Common myeloid progenitor, CD34-positive (primary cell): ENCODE data around the gene MAB21L1. TPM values are rescaled to one million over a fixed set of nuclear protein-coding genes. Genes with fewer than 3 reads are reported as not detected.
A peak's percentile ranks its signal among the peaks of the same experiment; 100 is the strongest.

ENCODE experiments used
- CTCF ChIA-PET: fragments of 350-600 bp; sonication (Branson Sonifier 250); formaldehyde crosslinking; loops from one replicate; lab custom pipeline; 2021; ENCODE audit warnings: antibody characterized with exemption; lab: Charles Lee
- POLR2A ChIA-PET: fragments of 350-600 bp; sonication (Branson Sonifier 250); formaldehyde crosslinking; loops from one replicate; lab custom pipeline; 2021; ENCODE audit warnings: antibody characterized with exemption; lab: Charles Lee
- DNase-seq, 3 donors: peaks; one replicate each; pipeline versions ENCODE4 v3.0.0 to v3.0.0-alpha.2; 2013
- H3K27ac ChIP-seq, 2 experiments: 1 replicate in 1 of 2; 2 replicates in 1 of 2; pipeline ENCODE4 v1.7.0; 2013; ENCODE audit warnings: inconsistent platforms in 2 of 2, low read length in 2 of 2, mild to moderate bottlenecking in 2 of 2, low read depth in 1 of 2, moderate library complexity in 1 of 2; ENCODE audit not compliant: severe bottlenecking in 2 of 2, insufficient read depth in 1 of 2, poor library complexity in 1 of 2
- H3K27me3 ChIP-seq, 5 experiments: replicated peaks in 2 of 5; 1 replicate in 3 of 5; 2 replicates in 2 of 5; pipeline versions ENCODE4 v1.6.1 to v1.7.0; 2013; ENCODE audit warnings: low read length in 4 of 5, mild to moderate bottlenecking in 2 of 5, moderate library complexity in 2 of 5, inconsistent platforms in 1 of 5; ENCODE audit not compliant: insufficient read depth in 5 of 5, control insufficient read depth in 4 of 5
- H3K36me3 ChIP-seq, 4 experiments: 1 replicate in 2 of 4; 2 replicates in 2 of 4; pipeline versions ENCODE4 v1.6.1 to v1.7.0; 2013; ENCODE audit warnings: low read length in 3 of 4, control low read depth in 1 of 4, mild to moderate bottlenecking in 1 of 4; ENCODE audit not compliant: control insufficient read depth in 4 of 4, insufficient read depth in 4 of 4
- H3K4me1 ChIP-seq, 4 experiments: 1 replicate in 3 of 4; 2 replicates in 1 of 4; pipeline versions ENCODE4 v1.6.1 to v1.7.1; 2013; ENCODE audit warnings: low read length in 3 of 4, mild to moderate bottlenecking in 3 of 4, control low read depth in 1 of 4, inconsistent platforms in 1 of 4, moderate library complexity in 1 of 4; ENCODE audit not compliant: control insufficient read depth in 4 of 4, insufficient read depth in 4 of 4; ENCODE audit errors: control extremely low read depth in 1 of 4
- H3K4me3 ChIP-seq, 7 experiments: 1 replicate in 4 of 7; 2 replicates in 3 of 7; pipeline versions ENCODE4 v1.5.1 to v1.7.0; 2013; ENCODE audit warnings: mild to moderate bottlenecking in 7 of 7, low read length in 6 of 7, moderate library complexity in 6 of 7, inconsistent platforms in 2 of 7, low read depth in 2 of 7, control low read depth in 1 of 7; ENCODE audit not compliant: insufficient read depth in 4 of 7, control insufficient read depth in 1 of 7; ENCODE audit errors: extremely low read depth in 1 of 7
- H3K9me3 ChIP-seq, 5 experiments: 1 replicate in 4 of 5; 2 replicates in 1 of 5; pipeline versions ENCODE4 v1.6.1 to v1.7.1; 2013; ENCODE audit warnings: low read length in 4 of 5, mild to moderate bottlenecking in 2 of 5, inconsistent platforms in 1 of 5, low read depth in 1 of 5, moderate library complexity in 1 of 5; ENCODE audit not compliant: control insufficient read depth in 4 of 5, insufficient read depth in 2 of 5; ENCODE audit errors: control extremely low read depth in 1 of 5
- WGBS: methylation state at CpG from one replicate; pipeline ENCODE4 v1.1.5; 2013; ENCODE audit not compliant: insufficient coverage; 5-methylcytosine and 5-hydroxymethylcytosine counted together
- polyA plus RNA-seq: library from polyadenylated mRNA; unstranded; fragments of 120-200 nt; gene quantifications from one replicate; pipeline ENCODE4 v1.2.1, GENCODE V29; 2013

The MAB21L1 gene
- 0.04 TPM for polyA plus RNA-seq

DNA sequence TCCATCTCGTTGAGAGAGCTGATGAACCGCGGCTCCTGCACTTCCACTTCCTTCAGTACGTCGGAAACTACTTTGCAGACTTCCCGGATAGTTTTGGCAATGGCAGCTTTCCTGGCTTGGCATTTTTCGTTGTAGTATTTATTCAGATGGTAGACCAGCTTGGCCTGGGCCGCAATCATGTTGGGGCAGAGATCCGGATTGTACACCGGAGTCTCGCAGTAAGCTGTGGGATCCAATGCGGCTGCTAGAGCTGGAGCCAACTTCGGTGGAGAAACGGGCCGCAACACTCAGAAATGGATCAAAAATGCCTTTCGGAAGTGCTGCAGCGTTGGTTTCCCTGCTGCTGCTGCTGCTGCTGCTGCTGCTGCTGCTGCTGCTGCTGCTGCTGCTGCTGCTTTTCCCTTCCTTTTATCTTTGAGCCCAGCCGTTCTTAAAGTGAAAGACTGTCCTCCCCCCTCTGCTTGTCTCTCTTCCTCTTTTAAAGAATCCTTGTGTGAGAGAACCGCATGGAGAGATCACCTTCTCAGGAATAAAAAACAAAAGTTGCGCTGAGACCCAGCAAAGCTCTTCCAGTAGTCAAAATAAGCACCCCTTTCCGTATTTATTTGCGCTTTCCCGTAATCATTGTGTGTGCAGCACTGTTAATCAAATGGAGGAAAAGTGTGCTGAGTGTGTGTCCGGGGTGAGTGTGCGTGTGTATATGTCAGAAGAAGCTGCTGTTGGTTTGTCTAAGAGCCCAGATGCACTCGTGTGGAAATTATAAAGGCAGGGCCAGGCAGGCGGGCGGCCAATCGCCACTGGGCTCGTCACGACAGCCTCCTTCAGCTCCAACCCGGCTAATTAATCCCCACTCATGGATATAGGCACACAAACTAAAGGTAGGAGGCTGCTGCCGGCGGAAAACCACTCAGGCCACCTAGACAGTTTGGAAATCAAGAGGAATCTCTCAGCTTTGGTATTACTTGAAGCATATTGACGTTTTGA lies at the start of gene MAB21L1:
MAB21L1 (minus strand) TSS at position 730 of the 984 bp plus-strand sequence; CDS start at position 179, 551 bp downstream.
- 9% methylated on average over 28 of the region's 35 CpGs for WGBS
- Histone ChIP-seq H3K4me3 (peak within 1 kb of the TSS in 6 of 7 experiments; percentile 27 to 67 (median 56)), H3K4me1 (peaks cover 3 to 33% (median 22%) of the 10 kb centered on the region in 4 experiments), H3K27me3 (peaks cover 37 to 97% (median 64%) of the 10 kb centered on the region in 5 experiments), H3K36me3 (no peaks in the 10 kb centered on the region), H3K27ac (no peak within 1 kb of the TSS), H3K9me3 (peaks cover 0 to 8% (median 4%) of the 10 kb centered on the region in 5 experiments)
- peak; percentile 58 to 88 (median 85) for DNase-seq
- POLR2A ChIA-PET: interaction anchor here (0.7 kb wide), 1 partner anchor 274 kb away, joined by 3 read pairs; no protein-coding TSS in a partner anchor
- CTCF ChIA-PET: interaction anchor here (1.3 kb wide), 1 partner anchor 13 kb away, joined by 3 read pairs; no protein-coding TSS in a partner anchor

DNA sequence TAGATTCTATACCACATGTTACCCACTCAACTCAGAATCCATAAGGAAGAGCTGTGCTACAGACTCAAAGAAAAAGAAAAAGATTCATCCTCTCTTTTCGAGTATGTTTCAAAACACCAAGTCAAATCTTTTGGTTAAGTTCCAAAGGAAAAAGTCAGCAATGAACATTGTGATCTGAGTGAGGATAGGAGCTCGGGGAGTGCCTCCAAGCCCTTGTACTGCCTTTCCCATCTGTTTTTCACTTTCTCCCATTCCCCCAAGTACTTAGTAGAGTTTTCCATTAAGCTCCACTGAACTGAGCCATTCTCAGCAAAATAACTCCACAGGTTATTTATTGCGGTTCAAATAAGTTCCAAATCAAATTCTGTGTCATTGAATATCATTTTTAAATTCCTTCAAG lies 47.7 kb upstream of the MAB21L1 start:
- Histone ChIP-seq H3K27ac (no peak overlapping the region), H3K36me3 (no peaks in the 10 kb centered on the region), H3K27me3 (no peaks in the 10 kb centered on the region), H3K9me3 (peaks cover 0 to 3% (median 0%) of the 10 kb centered on the region in 5 experiments), H3K4me3 (no peak overlapping the region), H3K4me1 (no peaks in the 10 kb centered on the region)
- DNase-seq: no peak
- WGBS: 100% methylated on average over 1 of the region's 3 CpGs
- ChIA-PET POLR2A (no interaction called here), CTCF (no interaction called here)

DNA sequence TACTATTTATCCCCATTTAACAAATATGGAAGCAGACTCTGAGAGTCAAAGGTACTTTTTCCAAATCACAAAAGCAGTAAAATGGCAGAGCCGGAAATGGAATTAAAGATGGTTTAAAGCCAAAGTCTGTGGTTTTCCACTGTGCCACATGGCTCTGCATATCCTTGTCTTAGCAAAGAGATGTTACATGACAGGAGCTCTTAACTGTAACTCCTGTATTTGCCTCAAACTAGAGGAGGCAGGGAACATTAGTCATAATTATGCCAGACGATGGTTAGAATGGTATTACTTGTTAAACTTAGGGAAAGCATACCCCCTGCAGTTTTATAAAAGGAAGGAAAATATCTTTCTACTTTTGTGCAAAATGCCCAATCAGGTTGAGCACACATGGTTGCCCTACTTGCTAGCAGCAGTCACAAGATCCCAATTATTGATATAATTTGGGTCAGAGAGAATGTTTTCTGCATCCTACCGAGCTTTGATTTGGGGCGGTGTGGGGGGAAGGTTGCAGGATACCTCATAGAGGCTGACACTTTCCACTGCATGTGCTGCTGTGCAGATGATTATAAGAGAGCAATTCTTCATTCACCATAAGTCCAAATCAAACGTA lies 42.0 kb upstream of the MAB21L1 start:
- WGBS: 97% methylated on average over 5 of the region's 5 CpGs
- no peaks in the 10 kb centered on the region for H3K4me1 ChIP-seq
- no peaks in the 10 kb centered on the region for H3K36me3 ChIP-seq
- ChIA-PET POLR2A (no interaction called here), CTCF (interaction anchor here (1.2 kb wide), 1 partner anchor 26 kb away, joined by 3 read pairs; no protein-coding TSS in a partner anchor)
- H3K9me3 ChIP-seq: peaks cover 0 to 3% (median 0%) of the 10 kb centered on the region in 5 experiments
- H3K27me3 ChIP-seq: no peaks in the 10 kb centered on the region
- no peak for DNase-seq
- H3K4me3 ChIP-seq: no peak overlapping the region
- no peak overlapping the region for H3K27ac ChIP-seq

DNA sequence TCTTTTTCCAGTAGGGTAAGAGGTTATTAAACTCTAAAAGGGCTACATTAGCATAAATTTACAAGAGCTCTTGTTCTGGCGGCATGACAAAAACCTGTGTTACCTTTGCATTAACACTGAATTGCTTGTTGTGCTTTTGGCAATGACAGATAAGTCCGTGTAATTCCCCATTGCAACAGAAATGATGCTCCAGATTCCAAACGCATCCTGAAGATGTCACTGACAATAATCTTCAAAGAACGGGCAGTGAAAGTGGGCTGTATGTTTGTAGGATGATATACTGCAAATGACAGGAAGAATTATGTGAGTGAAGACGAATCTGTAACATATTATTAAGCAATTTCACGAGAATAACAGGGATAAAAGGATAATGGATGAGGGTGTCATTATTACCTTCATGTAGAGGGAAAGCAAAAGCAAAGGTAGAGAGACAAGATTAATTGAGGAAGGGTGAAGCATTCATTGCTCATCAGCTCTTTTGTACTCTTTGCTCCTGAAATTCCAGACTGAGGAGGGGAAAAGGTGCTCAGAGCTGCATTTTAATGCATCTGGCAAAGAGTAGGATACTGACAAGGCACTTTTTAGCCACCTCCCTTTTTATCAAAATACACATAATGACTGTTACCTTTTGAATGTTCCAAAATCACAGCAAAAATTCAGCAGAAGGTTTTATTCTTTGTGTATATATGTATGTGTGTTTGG lies 38.5 kb upstream of the MAB21L1 start:
- ChIA-PET CTCF (no interaction called here), POLR2A (no interaction called here)
- Histone ChIP-seq H3K36me3 (no peaks in the 10 kb centered on the region), H3K4me3 (no peak overlapping the region), H3K27ac (no peak overlapping the region), H3K9me3 (no peaks in the 10 kb centered on the region), H3K27me3 (no peaks in the 10 kb centered on the region), H3K4me1 (peaks cover 0 to 8% (median 2%) of the 10 kb centered on the region in 4 experiments)
- WGBS: 100% methylated on average over 6 of the region's 6 CpGs
- no peak for DNase-seq

DNA sequence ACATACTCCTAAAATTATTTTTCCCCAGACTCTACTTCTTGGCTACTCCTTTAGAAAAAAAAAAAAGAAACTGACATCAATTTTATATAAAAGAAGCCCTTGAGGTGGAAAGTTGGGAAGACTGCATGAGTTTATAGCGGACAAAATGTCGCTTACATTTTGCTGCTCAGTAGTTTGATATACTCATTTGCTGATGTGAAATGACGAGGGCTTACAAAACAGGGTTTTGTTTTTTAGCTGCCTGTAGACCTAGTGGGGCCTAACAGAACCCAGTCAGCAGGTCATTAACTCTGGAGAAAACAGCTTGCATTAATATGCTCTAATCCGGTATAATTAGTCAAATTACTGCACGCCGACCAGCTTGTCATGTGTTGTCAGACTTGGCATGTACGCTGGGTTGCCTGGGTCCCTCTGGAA lies 37.6 kb upstream of the MAB21L1 start:
- H3K4me1 ChIP-seq: peaks cover 0 to 8% (median 4%) of the 10 kb centered on the region in 4 experiments
- no peak for DNase-seq
- ChIA-PET CTCF (interaction anchor here (1.0 kb wide), 1 partner anchor 24 kb away, joined by 3 read pairs; no protein-coding TSS in a partner anchor), POLR2A (no interaction called here)
- 100% methylated on average over 7 of the region's 7 CpGs for WGBS
- H3K27ac ChIP-seq: no peak overlapping the region
- no peaks in the 10 kb centered on the region for H3K9me3 ChIP-seq
- H3K36me3 ChIP-seq: no peaks in the 10 kb centered on the region
- no peaks in the 10 kb centered on the region for H3K27me3 ChIP-seq
- H3K4me3 ChIP-seq: no peak overlapping the region

DNA sequence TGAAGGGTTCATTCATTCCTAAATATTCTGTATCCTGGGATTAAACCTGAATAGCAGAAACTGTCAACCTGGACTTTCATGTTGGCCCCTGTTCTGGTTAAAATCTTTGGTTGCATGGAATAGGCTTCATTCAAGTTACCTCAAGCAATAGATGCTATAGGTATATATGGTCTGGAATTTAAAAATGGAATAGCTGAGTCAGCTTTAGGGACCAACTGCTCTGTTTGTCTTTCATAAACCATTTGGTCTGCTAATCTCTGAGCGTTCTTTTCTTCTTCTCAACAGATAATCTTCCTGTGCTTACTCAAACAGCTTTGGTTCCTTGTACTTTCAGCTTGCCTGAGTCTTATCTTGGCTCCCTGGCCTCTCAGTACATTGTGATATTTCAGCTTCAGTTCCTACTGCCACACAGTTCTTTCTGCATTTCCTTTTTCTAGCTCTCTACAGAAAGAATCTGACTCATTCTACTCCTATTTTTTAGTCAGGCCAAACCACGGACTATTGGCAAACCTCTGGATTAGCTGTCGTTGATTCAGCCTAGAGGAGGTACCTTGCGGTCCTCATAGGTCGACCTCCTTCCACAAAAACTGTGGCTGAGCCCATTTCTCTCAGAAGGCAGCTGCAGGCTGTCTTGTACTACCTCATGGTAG lies 35.9 kb upstream of the MAB21L1 start:
- Histone ChIP-seq H3K9me3 (no peaks in the 10 kb centered on the region), H3K36me3 (no peaks in the 10 kb centered on the region), H3K27me3 (no peaks in the 10 kb centered on the region), H3K4me1 (peaks cover 0 to 10% (median 4%) of the 10 kb centered on the region in 4 experiments), H3K27ac (no peak overlapping the region), H3K4me3 (peak overlapping the region in 1 of 7 experiments; percentile 3)
- peak; percentile 27 to 84 (median 78) for DNase-seq
- 0% methylated on average over 5 of the region's 5 CpGs for WGBS
- POLR2A ChIA-PET: no interaction called here
- CTCF ChIA-PET: interaction anchor here (0.6 to 0.8 kb wide), 2 partner anchors 39 to 49 kb away, joined by 3 read pairs; no protein-coding TSS in a partner anchor
